ENCODE measurements around the gene PDE9A.

The PDE9A gene

GRCh38 chr21:42736646-42737350, 83.4 kb downstream of the PDE9A start:
- 0 out of 2 replicates have a peak, but pooled peaks cover 7% of the 10 kb centered on the region for H3K4me1 ChIP-seq (ENCODE audit: insufficient read depth, low read length)
- no peak overlapping the region for H3K9ac ChIP-seq (ENCODE audit: low read depth, low read length)
- no peaks in the 10 kb centered on the region for H3K9me3 ChIP-seq (ENCODE audit: control insufficient read depth, insufficient read depth, low read length)
- peaks cover 15% of the 10 kb centered on the region; the same call in 1 of the 2 replicates for H3K36me3 ChIP-seq (ENCODE audit: insufficient read depth, low read length)

GRCh38 chr21:42737951-42738590, 84.7 kb downstream of the PDE9A start:
- H3K4me1 ChIP-seq (ENCODE audit: insufficient read depth, low read length) = 0 out of 2 replicates have a peak, but pooled peaks cover 7% of the 10 kb centered on the region
- H3K9ac ChIP-seq (ENCODE audit: low read depth, low read length) = no peak overlapping the region
- no peaks in the 10 kb centered on the region for H3K9me3 ChIP-seq (ENCODE audit: control insufficient read depth, insufficient read depth, low read length)
- H3K36me3 ChIP-seq (ENCODE audit: insufficient read depth, low read length) = peaks cover 15% of the 10 kb centered on the region; the same call in 1 of the 2 replicates

GRCh38 chr21:42739061-42739931, 85.9 kb downstream of the PDE9A start:
- 0 out of 2 replicates have a peak, but pooled peaks cover 7% of the 10 kb centered on the region for H3K4me1 ChIP-seq (ENCODE audit: insufficient read depth, low read length)
- peaks cover 3% of the 10 kb centered on the region; the same call in 1 of the 2 replicates for H3K36me3 ChIP-seq (ENCODE audit: insufficient read depth, low read length)
- no peaks in the 10 kb centered on the region for H3K9me3 ChIP-seq (ENCODE audit: control insufficient read depth, insufficient read depth, low read length)
- H3K9ac ChIP-seq (ENCODE audit: low read depth, low read length) = no peak overlapping the region

GRCh38 chr21:42740405-42740909, 87.0 kb downstream of the PDE9A start:
- Histone ChIP-seq H3K36me3 (ENCODE audit: insufficient read depth, low read length) (no peaks in the 10 kb centered on the region; the same call in 1 of the 2 replicates), H3K9me3 (ENCODE audit: control insufficient read depth, insufficient read depth, low read length) (no peaks in the 10 kb centered on the region), H3K9ac (ENCODE audit: low read depth, low read length) (no peak overlapping the region), H3K4me1 (ENCODE audit: insufficient read depth, low read length) (0 out of 2 replicates have a peak, but pooled peaks cover 7% of the 10 kb centered on the region)

- Histone ChIP-seq H3K36me3 (ENCODE audit: insufficient read depth, low read length) (no peaks in the 10 kb centered on the region; the same call in 1 of the 2 replicates), H3K9me3 (ENCODE audit: control insufficient read depth, insufficient read depth, low read length) (no peaks in the 10 kb centered on the region), H3K4me1 (ENCODE audit: insufficient read depth, low read length) (0 out of 2 replicates have a peak, but pooled peaks cover 7% of the 10 kb centered on the region), H3K9ac (ENCODE audit: low read depth, low read length) (no peak overlapping the region)
These were observed 87.6 kb downstream of the PDE9A start for GRCh38 chr21:42741066-42741465.

GRCh38 chr21:42744520-42745445, 91.4 kb downstream of the PDE9A start:
- 0 out of 2 replicates have a peak, but pooled peaks cover 2% of the 10 kb centered on the region for H3K4me1 ChIP-seq (ENCODE audit: insufficient read depth, low read length)
- no peaks in the 10 kb centered on the region; the same call in 1 of the 2 replicates for H3K36me3 ChIP-seq (ENCODE audit: insufficient read depth, low read length)
- H3K9ac ChIP-seq (ENCODE audit: low read depth, low read length) = no peak overlapping the region

GRCh38 chr21:42745511-42746239, 92.3 kb downstream of the PDE9A start:
- H3K9ac ChIP-seq (ENCODE audit: low read depth, low read length) = no peak overlapping the region
- H3K36me3 ChIP-seq (ENCODE audit: insufficient read depth, low read length) = no peaks in the 10 kb centered on the region; the same call in 1 of the 2 replicates
- 0 out of 2 replicates have a peak, but pooled peaks cover 2% of the 10 kb centered on the region for H3K4me1 ChIP-seq (ENCODE audit: insufficient read depth, low read length)
- no peaks in the 10 kb centered on the region for H3K9me3 ChIP-seq (ENCODE audit: control insufficient read depth, insufficient read depth, low read length)

More at GRCh38 chr21:42744520-42745445, 91.4 kb downstream of the PDE9A start:
- no peaks in the 10 kb centered on the region for H3K9me3 ChIP-seq (ENCODE audit: control insufficient read depth, insufficient read depth, low read length)

GRCh38 chr21:42746240-42746592, 92.8 kb downstream of the PDE9A start:
- no peak overlapping the region for H3K9ac ChIP-seq (ENCODE audit: low read depth, low read length)
- 0 out of 2 replicates have a peak, but pooled peaks cover 2% of the 10 kb centered on the region for H3K4me1 ChIP-seq (ENCODE audit: insufficient read depth, low read length)

GRCh38 chr21:42746593-42747275, 93.3 kb downstream of the PDE9A start:
- no peaks in the 10 kb centered on the region for H3K9me3 ChIP-seq (ENCODE audit: control insufficient read depth, insufficient read depth, low read length)
- 0 out of 2 replicates have a peak, but pooled peaks cover 2% of the 10 kb centered on the region for H3K4me1 ChIP-seq (ENCODE audit: insufficient read depth, low read length)
- no peak overlapping the region for H3K9ac ChIP-seq (ENCODE audit: low read depth, low read length)
- no peaks in the 10 kb centered on the region; the same call in 1 of the 2 replicates for H3K36me3 ChIP-seq (ENCODE audit: insufficient read depth, low read length)

More at GRCh38 chr21:42746240-42746592, 92.8 kb downstream of the PDE9A start:
- H3K36me3 ChIP-seq (ENCODE audit: insufficient read depth, low read length) = no peaks in the 10 kb centered on the region; the same call in 1 of the 2 replicates
- no peaks in the 10 kb centered on the region for H3K9me3 ChIP-seq (ENCODE audit: control insufficient read depth, insufficient read depth, low read length)

GRCh38 chr21:42747276-42747701, 93.9 kb downstream of the PDE9A start:
- Histone ChIP-seq H3K9ac (ENCODE audit: low read depth, low read length) (no peak overlapping the region), H3K4me1 (ENCODE audit: insufficient read depth, low read length) (0 out of 2 replicates have a peak, but pooled peaks cover 2% of the 10 kb centered on the region)

GRCh38 chr21:42747746-42748351, 94.4 kb downstream of the PDE9A start:
- Histone ChIP-seq H3K4me1 (ENCODE audit: insufficient read depth, low read length) (0 out of 2 replicates have a peak, but pooled peaks cover 2% of the 10 kb centered on the region), H3K9ac (ENCODE audit: low read depth, low read length) (no peak overlapping the region), H3K9me3 (ENCODE audit: control insufficient read depth, insufficient read depth, low read length) (no peaks in the 10 kb centered on the region), H3K36me3 (ENCODE audit: insufficient read depth, low read length) (no peaks in the 10 kb centered on the region; the same call in 1 of the 2 replicates)

More at GRCh38 chr21:42747276-42747701, 93.9 kb downstream of the PDE9A start:
- Histone ChIP-seq H3K36me3 (ENCODE audit: insufficient read depth, low read length) (no peaks in the 10 kb centered on the region; the same call in 1 of the 2 replicates), H3K9me3 (ENCODE audit: control insufficient read depth, insufficient read depth, low read length) (no peaks in the 10 kb centered on the region)

All from ES-I3 (cell line).